ENCODE results near the gene MAGEA10.

DNA sequence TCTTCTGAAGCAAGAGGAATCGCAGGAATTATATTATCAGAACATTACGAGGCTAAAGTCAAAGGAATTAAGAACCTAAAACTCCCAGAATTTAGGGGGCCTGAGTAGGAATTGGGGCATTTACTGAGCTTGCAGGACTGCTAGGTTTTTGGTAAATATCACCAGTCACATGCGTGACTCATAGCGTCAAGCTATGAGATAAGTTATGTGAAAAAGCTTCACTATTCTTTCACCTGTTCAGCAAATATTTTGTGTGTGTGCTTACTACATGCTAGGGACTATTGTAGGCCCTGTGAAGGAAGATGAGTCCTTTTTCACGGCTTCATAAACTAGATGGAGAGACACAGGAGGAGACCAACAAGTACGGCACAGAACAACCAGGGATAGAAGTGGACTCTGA, 52.2 kb downstream of the MAGEA10 start:
- TF ChIP-seq POLR2A (IDR thresholded peaks at IDR 0.05; ENCODE audit: low read depth, low read length), result no peak
- no peak for TF ChIP-seq POLR2AphosphoS5 (IDR thresholded peaks at IDR 0.05; ENCODE audit: low read depth, low read length)
